IPS DF 6.9 (cell line): ENCODE results near the gene SPDYE3.
"Not testable (repeated sequence)": the region's sequence is repeated elsewhere in the genome, so short reads cannot be mapped to it uniquely, and the experiment has no call there.

ENCODE experiments used
- DNase-seq: peaks from one replicate; pipeline ENCODE4 v3.0.0-alpha.2; 2013; ENCODE audit warnings: low read depth, low spot score
- H3K27ac ChIP-seq: one replicate; pipeline ENCODE4 v1.5.1; 2013; ENCODE audit warnings: low read length, control low read depth
- H3K27me3 ChIP-seq: 2 replicates; pipeline ENCODE4 v1.6.1; 2013; ENCODE audit warnings: mild to moderate bottlenecking, low read length; ENCODE audit not compliant: control insufficient read depth, insufficient read depth
- H3K36me3 ChIP-seq: 2 replicates; pipeline ENCODE4 v1.6.1; 2013; ENCODE audit warnings: low read length; ENCODE audit not compliant: control insufficient read depth, insufficient read depth
- H3K4me1 ChIP-seq: 2 replicates; pipeline ENCODE4 v1.6.1; 2013; ENCODE audit warnings: low read length; ENCODE audit not compliant: control insufficient read depth, insufficient read depth
- H3K4me3 ChIP-seq: 2 replicates; pipeline ENCODE4 v1.5.1; 2013; ENCODE audit warnings: mild to moderate bottlenecking, low read length
- H3K9me3 ChIP-seq: 2 replicates; pipeline ENCODE4 v1.6.1; 2013; ENCODE audit warnings: low read length, inconsistent platforms; ENCODE audit not compliant: control insufficient read depth, insufficient read depth
- WGBS: extraction: QIAGEN DNeasy Blood & Tissue Kit; methylation state at CpG from one replicate; pipeline ENCODE4 v1.1.7; 2013; ENCODE audit warnings: mixed read lengths, missing lambda C conversion rate; ENCODE audit not compliant: insufficient read length, insufficient coverage; 5-methylcytosine and 5-hydroxymethylcytosine counted together

SPDYE3 gene, protein sequence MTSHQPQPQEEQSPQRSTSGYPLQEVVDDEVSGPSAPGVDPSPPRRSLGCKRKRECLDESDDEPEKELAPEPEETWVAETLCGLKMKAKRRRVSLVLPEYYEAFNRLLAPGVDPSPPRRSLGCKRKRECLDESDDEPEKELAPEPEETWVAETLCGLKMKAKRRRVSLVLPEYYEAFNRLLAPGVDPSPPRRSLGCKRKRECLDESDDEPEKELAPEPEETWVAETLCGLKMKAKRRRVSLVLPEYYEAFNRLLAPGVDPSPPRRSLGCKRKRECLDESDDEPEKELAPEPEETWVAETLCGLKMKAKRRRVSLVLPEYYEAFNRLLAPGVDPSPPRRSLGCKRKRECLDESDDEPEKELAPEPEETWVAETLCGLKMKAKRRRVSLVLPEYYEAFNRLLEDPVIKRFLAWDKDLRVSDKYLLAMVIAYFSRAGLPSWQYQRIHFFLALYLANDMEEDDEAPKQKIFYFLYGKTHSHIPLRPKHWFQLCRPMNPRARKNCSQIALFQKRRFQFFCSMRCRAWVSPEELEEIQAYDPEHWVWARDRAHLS

DNA sequence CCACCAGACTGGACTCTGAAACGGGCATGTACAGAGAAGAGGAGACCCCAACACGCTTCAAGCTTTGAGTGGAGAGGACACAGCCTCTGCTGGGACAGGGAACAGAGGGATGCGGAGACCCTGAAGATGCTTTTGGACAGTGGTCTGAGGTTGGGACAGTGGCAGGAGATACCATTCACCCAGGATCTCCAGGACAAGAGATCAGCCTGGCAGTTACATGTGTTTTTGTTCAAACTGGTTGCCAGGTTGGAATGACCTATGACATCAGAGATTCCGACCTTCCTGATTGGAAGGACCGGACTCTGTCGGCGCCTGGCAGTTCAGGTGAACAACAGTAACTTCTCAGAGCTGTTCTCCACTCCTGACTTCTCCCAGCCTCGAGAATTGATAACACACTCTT, at the start of gene SPDYE3:
Gene SPDYE3 (plus strand): TSS at position 301 of the 400 bp plus-strand sequence. CDS start 184 bp downstream, outside the sequence.
- WGBS: no CpG with 5 or more reads among the region's 8 CpGs
- not testable (repeated sequence) for H3K27ac ChIP-seq, H3K36me3 ChIP-seq, H3K4me1 ChIP-seq, H3K4me3 ChIP-seq, DNase-seq, H3K27me3 ChIP-seq, H3K9me3 ChIP-seq

DNA sequence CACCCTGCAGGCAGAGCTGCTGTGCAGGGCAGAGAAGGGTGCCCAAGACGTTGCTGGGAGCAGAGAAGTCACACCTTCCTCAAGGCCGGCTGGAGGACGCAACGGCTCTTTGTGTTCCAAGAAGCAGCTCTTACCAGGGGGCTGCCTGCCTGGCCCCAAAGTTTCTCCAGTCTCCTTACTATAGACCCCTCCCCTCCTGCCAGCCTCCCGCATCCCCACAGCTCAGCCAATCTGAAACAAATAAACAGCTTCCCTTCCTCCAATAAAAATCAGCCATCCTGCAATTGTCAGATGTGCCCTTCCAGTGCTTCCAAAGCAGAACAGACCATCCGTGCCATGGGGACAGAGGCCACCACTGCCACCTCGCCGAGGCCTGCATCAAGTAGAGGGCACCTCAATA, 47.5 kb upstream of the SPDYE3 start:
- not testable (repeated sequence) for H3K27me3 ChIP-seq, H3K9me3 ChIP-seq, DNase-seq, H3K4me1 ChIP-seq, H3K27ac ChIP-seq, H3K4me3 ChIP-seq, H3K36me3 ChIP-seq
- no CpG with 5 or more reads among the region's 8 CpGs for WGBS

DNA sequence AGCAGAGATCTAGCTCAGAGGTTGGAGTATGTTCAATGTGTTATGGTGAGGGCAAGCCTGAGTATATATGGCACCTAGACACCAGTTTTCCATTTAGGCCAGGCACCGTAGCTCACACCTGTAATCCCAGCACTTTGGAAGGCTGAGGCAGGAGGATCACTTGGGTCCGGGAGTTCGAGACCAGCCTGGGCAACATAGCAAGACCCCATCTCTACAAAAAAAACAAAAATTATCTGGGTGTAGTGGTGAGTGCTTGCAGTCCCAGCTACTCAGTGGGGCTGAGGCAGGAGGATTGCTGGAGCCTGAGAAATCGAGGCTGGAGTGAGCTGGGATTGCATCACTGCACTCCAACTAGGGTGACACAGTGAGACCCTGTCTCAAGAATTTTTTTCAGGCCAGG, 44.6 kb upstream of the SPDYE3 start:
- H3K27ac ChIP-seq, H3K36me3 ChIP-seq, H3K4me1 ChIP-seq, DNase-seq, H3K9me3 ChIP-seq, H3K27me3 ChIP-seq, H3K4me3 ChIP-seq: not testable (repeated sequence)
- no CpG with 5 or more reads among the region's 4 CpGs for WGBS

DNA sequence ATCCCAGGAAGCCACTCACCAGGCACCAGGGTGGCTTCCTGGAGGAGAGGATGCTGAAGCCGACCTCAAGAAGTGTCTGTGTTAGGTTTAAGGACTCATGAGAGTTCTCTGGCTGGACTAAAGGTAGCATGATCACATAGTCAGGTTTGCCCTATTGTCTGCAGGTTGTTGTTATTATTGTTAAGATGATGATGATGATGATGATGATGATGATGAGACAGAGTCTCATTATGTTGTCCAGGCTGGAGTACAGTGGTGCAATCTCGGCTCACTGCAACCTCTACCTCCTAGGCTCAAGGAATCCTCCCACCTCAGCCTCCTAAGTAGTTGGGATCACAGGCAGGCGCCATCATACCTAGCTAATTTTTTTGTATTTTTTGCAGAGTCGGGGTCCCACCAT, 43.3 kb upstream of the SPDYE3 start:
- H3K27ac ChIP-seq, H3K36me3 ChIP-seq, H3K4me1 ChIP-seq, DNase-seq, H3K9me3 ChIP-seq, H3K27me3 ChIP-seq, H3K4me3 ChIP-seq: not testable (repeated sequence)
- no CpG with 5 or more reads among the region's 4 CpGs for whole genome bisulfite sequencing

DNA sequence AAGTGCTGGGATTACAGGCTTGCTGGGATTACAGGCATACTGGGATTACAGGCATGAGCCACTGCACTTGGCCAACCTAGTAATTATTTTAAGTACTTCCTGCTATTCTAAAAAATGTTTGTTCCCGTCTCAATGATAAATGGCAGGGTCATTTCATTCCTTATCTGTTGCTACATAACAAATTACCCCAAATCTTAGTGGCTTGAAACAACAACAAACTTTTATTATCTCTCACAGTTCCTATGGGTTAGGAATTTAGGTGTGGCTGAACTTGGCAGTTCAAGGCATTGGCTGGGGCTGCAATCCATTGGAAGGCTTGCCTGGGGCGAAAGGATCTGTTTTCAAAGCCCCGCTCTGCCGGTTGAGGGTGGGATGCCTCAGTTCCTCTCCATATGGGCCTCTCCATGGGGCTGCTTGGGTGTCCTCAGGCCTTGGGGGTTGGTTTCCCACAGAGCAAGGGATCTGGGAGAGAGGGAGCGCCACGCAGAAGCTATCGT, 42.8 kb upstream of the SPDYE3 start:
- H3K27me3 ChIP-seq, H3K9me3 ChIP-seq, H3K4me3 ChIP-seq, H3K4me1 ChIP-seq, DNase-seq, H3K27ac ChIP-seq, H3K36me3 ChIP-seq: not testable (repeated sequence)
- no CpG with 5 or more reads among the region's 7 CpGs for WGBS

DNA sequence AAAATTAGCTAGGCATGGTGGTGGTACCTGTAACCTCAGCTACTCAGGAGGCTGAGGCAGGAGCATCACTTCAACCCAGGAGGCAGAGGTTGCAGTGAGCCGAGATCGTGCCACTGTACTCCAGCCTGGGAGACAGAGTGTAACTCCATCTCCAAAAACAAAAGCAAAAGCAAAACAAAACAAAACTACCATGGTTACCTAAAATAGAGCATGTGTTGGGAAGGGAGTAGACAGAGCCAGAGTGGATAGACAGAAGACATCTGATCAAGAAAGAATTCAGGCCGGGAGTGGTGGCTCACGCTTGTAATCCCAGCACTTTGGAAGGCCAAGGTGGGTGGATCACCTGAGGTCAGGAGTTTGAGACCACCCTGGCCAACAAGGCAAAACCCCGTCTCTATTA, 41.7 kb upstream of the SPDYE3 start:
- WGBS: no CpG with 5 or more reads among the region's 5 CpGs
- H3K4me3 ChIP-seq, H3K36me3 ChIP-seq, DNase-seq, H3K9me3 ChIP-seq, H3K27ac ChIP-seq, H3K27me3 ChIP-seq, H3K4me1 ChIP-seq: not testable (repeated sequence)

DNA sequence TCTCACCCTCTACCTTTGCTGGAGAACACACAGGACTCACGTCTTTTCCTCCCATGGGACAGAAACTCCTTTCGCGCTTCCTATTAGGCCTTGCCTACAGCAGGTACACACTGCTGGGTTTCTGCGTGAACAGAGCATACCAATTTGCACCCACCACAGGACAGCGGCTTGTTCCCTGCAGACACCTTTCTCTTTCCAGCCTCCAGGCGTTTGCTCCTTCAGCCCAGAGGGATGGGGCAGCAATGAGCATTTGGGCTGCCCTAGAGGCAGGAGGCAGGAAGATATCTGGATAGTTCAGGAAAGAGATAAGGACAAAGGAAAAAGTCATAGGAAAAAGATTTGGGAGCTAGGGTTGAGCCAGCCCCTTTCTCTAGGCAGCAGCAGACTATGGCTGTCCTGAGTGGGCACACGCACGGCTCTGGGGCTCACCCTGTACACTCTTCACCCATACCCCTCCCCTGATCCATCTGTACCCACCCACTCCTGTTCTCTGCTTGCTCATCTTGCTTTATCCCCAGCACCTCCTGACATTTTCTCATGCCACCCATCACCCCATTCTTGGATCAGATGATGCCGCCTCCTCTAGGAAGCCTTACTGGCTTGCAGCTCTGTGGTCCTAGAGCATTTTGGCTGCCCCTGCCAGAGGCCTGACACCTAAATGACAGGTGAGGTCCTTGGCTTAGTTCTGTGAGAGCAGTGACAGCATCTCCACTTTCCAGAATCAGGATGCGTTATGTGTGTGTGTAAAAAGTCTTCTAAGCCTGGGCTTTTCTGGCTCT, 40.7 kb upstream of the SPDYE3 start:
- H3K27me3 ChIP-seq: no peaks in the 10 kb centered on the region
- H3K9me3 ChIP-seq: no peaks in the 10 kb centered on the region
- no CpG with 5 or more reads among the region's 10 CpGs for WGBS
- H3K36me3 ChIP-seq: no peaks in the 10 kb centered on the region
- no peak overlapping the region for H3K27ac ChIP-seq
- no peak overlapping the region for H3K4me3 ChIP-seq
- peaks cover 1% of the 10 kb centered on the region; the same call in 1 of the 2 replicates for H3K4me1 ChIP-seq
- DNase-seq: no peak

DNA sequence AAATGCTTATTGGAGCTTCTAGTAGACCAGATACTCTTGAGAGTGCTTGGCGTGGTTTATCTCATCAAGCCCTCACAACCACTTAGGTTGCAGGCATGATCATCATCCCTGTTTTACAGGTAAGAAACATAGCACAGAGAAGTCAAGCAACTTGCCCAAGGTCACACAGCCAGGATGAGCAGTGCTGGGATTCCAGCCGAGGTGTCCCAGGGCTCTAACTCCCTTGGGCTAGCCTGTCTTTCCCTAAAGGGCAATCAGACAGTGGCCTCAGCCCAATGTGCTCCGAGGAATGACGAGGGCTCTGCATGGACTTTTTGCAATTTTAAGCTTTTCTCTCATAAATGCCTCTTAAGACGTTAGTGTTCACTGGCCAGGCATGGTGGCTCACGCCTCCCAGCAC, 39.9 kb upstream of the SPDYE3 start:
- no CpG with 5 or more reads among the region's 6 CpGs for WGBS
- no peak for DNase-seq
- Histone ChIP-seq H3K9me3 (no peaks in the 10 kb centered on the region), H3K4me3 (no peak overlapping the region), H3K27ac (no peak overlapping the region), H3K36me3 (no peaks in the 10 kb centered on the region), H3K27me3 (no peaks in the 10 kb centered on the region), H3K4me1 (peaks cover 2% of the 10 kb centered on the region; the same call in 1 of the 2 replicates)

DNA sequence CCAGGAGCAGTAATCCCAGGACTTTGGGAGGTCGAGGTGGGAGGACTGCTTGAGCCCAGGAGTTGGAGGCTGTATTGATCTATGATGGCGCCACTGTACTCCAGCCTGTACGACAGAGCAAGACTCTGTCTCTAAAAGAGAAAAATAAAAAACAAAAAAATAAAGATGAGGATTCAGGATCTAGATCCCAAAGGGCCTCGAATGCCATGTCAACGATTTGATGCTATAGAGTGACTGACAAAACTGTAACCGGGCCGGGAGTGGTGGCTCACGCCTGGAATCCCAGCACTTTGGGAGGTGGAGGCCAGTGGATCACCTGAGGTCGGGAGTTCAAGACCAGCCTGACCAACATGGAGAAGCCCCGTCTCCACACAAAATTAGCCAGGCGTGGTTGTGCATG, 38.6 kb upstream of the SPDYE3 start:
- H3K9me3 ChIP-seq, H3K27ac ChIP-seq, H3K4me1 ChIP-seq, H3K36me3 ChIP-seq, H3K4me3 ChIP-seq, DNase-seq, H3K27me3 ChIP-seq: not testable (repeated sequence)
- WGBS: no CpG with 5 or more reads among the region's 11 CpGs

DNA sequence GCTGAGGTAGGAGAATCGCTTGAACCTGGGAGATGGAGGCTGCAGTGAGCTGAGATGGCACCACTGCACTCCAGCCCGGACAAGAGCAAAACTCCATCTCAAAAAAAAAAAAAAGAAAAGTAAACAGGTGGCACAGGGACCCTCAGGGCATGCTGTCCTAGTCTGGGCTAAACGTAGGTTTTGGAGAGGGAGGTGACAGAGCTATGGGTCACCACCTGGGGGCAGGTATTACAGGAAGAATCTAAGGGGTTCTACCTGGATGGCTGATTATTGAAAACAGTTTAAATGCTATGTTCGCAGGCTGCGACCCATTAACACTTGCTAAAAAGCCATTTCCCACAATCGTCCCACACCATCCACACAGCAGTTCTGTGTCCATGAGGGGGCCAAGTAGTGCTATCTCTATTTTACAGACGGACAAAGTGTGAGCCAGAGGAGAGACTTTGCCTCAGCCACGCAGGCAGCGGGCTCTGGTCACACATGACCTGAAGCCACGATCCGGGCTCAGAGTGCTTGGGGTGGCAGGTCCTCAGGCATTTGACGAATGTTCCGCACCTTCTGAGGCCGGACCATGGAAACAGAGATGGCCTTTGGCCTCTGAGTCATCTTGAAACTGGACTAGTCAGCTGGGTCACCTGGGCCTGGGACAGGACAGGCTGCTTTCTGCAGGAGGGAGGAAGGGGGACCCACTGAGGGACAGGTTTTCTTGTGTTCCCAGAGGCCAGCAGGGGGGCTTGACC, 38.0 kb upstream of the SPDYE3 start:
- DNase-seq, H3K9me3 ChIP-seq: not testable (repeated sequence)
- WGBS: no CpG with 5 or more reads among the region's 14 CpGs

More for the DNA sequence above, 38.0 kb upstream of the SPDYE3 start:
- not testable (repeated sequence) for H3K27me3 ChIP-seq, H3K36me3 ChIP-seq, H3K4me1 ChIP-seq, H3K27ac ChIP-seq, H3K4me3 ChIP-seq
